Esophagus (tissue), 2 donors: ENCODE data around the gene HSPA9. TPM values are rescaled to one million over a fixed set of nuclear protein-coding genes. Genes with fewer than 3 reads are reported as not detected.
A peak's percentile ranks its signal among the peaks of the same experiment; 100 is the strongest.

ENCODE experiments used
- H3K27ac ChIP-seq, 2 donors: one replicate each; pipeline ENCODE4 v1.5.1; 2013; ENCODE audit warnings: low read depth in 2 of 2, mild to moderate bottlenecking in 2 of 2, inconsistent platforms in 1 of 2, low read length in 1 of 2, moderate library complexity in 1 of 2
- H3K27me3 ChIP-seq, 2 donors: one replicate each; pipeline ENCODE4 v1.6.1; 2013; ENCODE audit warnings: low read length in 2 of 2, control low read depth in 1 of 2, mild to moderate bottlenecking in 1 of 2; ENCODE audit not compliant: insufficient read depth in 2 of 2, control insufficient read depth in 1 of 2
- H3K36me3 ChIP-seq, 2 donors: one replicate each; pipeline ENCODE4 v1.6.1; 2013; ENCODE audit warnings: low read length in 1 of 2; ENCODE audit not compliant: control insufficient read depth in 2 of 2, insufficient read depth in 2 of 2
- H3K4me1 ChIP-seq, 2 donors: one replicate each; pipeline ENCODE4 v1.6.1; 2013; ENCODE audit warnings: low read length in 1 of 2; ENCODE audit not compliant: control insufficient read depth in 2 of 2, insufficient read depth in 2 of 2
- H3K4me3 ChIP-seq, 2 donors: one replicate each; pipeline ENCODE4 v1.5.1; 2013; ENCODE audit warnings: low read length in 2 of 2, mild to moderate bottlenecking in 2 of 2, low read depth in 1 of 2, moderate library complexity in 1 of 2
- H3K9me3 ChIP-seq, 2 donors: one replicate each; pipeline ENCODE4 v1.6.1; 2013; ENCODE audit warnings: mild to moderate bottlenecking in 2 of 2, low read depth in 1 of 2, low read length in 1 of 2, moderate library complexity in 1 of 2; ENCODE audit not compliant: control insufficient read depth in 2 of 2, insufficient read depth in 1 of 2
- WGBS, 2 donors: extraction: QIAGEN DNeasy Blood & Tissue Kit; methylation state at CpG; one replicate each; pipeline ENCODE4 v1.1.7; 2013; 5-methylcytosine and 5-hydroxymethylcytosine counted together
- polyA plus RNA-seq, 2 donors: library from polyadenylated mRNA; stranded (reverse); fragments of 200-250 nt; gene quantifications; one replicate each; pipeline ENCODE4 v1.2.3, GENCODE V29; 2013
- donor health status: healthy with polysubstance abuse.
- donor health status: Bipolar disorder and iron deficiency.

HSPA9 gene
- polyA plus RNA-seq, 2 donors = 78.5 to 111 TPM

DNA sequence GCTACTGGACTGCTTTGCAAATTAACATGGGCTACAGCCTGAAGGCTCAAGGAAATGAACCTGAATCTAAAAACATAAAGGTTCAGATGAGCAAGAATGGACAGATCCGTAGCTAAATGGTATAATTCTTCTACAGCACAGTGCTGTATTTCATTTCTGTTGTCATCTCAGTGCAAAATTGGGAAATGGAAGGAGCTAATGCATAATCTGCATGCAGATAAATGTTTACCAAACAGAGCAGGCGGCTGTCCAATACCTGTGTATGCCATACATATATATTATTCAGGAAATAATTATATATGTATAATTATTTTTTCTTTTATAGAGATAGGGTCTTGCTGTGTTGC is 4.3 kb upstream of the HSPA9 start:
- no peak overlapping the region for H3K4me3 ChIP-seq
- no peaks in the 10 kb centered on the region for H3K9me3 ChIP-seq
- H3K27me3 ChIP-seq = no peaks in the 10 kb centered on the region
- H3K27ac ChIP-seq = peak overlapping the region in 1 of 2 donors; percentile 10
- WGBS, 2 donors = 42 to 51% methylated on average over 2 of the region's 2 CpGs
- no peaks in the 10 kb centered on the region for H3K36me3 ChIP-seq
- no peaks in the 10 kb centered on the region for H3K4me1 ChIP-seq

GRCh38 chr5:138577452-138577851 is 2.3 kb upstream of the HSPA9 start:
- Histone ChIP-seq H3K27me3 (no peaks in the 10 kb centered on the region), H3K27ac (no peak overlapping the region), H3K9me3 (no peaks in the 10 kb centered on the region), H3K4me3 (no peak overlapping the region), H3K4me1 (no peaks in the 10 kb centered on the region), H3K36me3 (peaks cover 0 to 5% of the 10 kb centered on the region in 2 donors)
- WGBS, 2 donors = 91 to 97% methylated on average over 17 of the region's 17 CpGs

DNA sequence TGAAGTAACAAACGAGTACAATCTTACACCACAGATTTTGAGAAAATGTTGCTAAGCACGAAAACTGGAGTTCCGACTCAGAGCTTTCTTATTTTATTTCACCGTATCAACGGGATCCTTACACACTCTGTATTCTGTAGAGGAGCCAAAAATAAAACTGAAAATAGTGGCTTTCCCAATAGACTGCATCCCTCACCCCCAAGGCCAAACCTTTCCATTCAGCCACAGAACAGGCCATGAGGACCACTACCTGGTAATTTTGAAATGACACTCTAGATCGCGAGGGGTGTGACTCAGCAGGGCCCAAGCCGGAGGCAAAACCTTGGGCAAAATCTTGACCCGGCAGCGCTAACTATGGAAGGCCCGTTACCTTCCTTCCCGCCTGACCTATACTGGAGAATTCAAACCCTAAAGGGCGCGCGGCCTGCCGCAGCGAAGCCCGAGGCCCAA is 432 bp downstream of the HSPA9 start:
- H3K4me1 ChIP-seq = no peaks in the 10 kb centered on the region
- no peaks in the 10 kb centered on the region for H3K9me3 ChIP-seq
- H3K27me3 ChIP-seq = no peaks in the 10 kb centered on the region
- H3K36me3 ChIP-seq = peaks cover 8 to 14% of the 10 kb centered on the region in 2 donors
- H3K27ac ChIP-seq = peak overlapping the region; percentile 98 to 99
- WGBS, 2 donors = 0% methylated on average over 18 of the region's 18 CpGs
- peak overlapping the region; percentile 86 to 92 for H3K4me3 ChIP-seq

DNA sequence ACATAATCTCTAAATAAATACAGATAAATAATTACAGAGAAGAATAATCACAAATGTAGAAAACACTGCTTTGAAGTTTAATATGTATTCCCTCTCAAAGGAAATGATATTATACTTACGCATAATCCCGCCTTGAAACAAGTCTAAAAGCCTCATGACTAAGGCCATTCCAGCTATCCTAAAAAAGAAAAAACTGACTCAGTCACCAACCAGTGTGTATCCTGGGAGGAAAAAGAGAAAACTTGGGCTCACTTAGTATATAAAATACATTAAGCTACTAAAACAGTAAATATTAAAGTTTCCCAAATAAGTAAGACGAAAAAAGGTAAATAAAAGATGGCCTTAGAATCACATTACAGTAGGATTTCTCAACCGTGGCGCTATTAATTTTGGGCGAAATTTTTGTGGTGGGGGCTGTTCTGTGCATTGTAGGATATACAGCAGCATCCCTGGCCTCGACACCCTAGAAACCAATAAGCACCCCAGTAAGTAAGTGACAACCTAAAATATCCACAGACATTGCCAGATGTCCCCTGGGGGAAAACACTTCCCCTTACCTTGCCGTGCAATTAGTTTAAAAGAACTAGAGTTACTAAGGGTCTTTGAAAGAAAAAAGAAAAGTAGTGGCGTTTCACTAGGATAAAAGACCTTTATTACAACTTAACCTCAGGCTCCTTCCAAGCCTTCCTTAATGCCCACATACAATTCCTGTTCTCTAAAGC is 1.1 kb downstream of the HSPA9 start:
- WGBS, 2 donors = 33% methylated on average over 9 of the region's 9 CpGs
- H3K27ac ChIP-seq = peak overlapping the region in 1 of 2 donors; percentile 99

GRCh38 chr5:138573223-138573622 is 2.0 kb downstream of the HSPA9 start:
- Histone ChIP-seq H3K4me3 (no peak overlapping the region), H3K36me3 (peaks cover 11 to 14% of the 10 kb centered on the region in 2 donors), H3K4me1 (no peaks in the 10 kb centered on the region), H3K9me3 (no peaks in the 10 kb centered on the region), H3K27me3 (no peaks in the 10 kb centered on the region), H3K27ac (no peak overlapping the region)
- WGBS, 2 donors = 80 to 84% methylated on average over 8 of the region's 8 CpGs

More for the DNA sequence above, 1.1 kb downstream of the HSPA9 start:
- Histone ChIP-seq H3K36me3 (peaks cover 11 to 14% of the 10 kb centered on the region in 2 donors), H3K9me3 (no peaks in the 10 kb centered on the region), H3K4me3 (peak overlapping the region; percentile 86 to 92), H3K4me1 (no peaks in the 10 kb centered on the region), H3K27me3 (no peaks in the 10 kb centered on the region)

- H3K36me3 ChIP-seq = peaks cover 12 to 23% of the 10 kb centered on the region in 2 donors
- 97 to 98% methylated on average over 9 of the region's 9 CpGs for WGBS, 2 donors
- H3K4me3 ChIP-seq = no peak overlapping the region
- H3K27me3 ChIP-seq = no peaks in the 10 kb centered on the region
- H3K4me1 ChIP-seq = no peaks in the 10 kb centered on the region
- H3K9me3 ChIP-seq = no peaks in the 10 kb centered on the region
- no peak overlapping the region for H3K27ac ChIP-seq
Observed at GRCh38 chr5:138570871-138571270, 4.3 kb downstream of the HSPA9 start.

GRCh38 chr5:138569782-138570181 is 5.4 kb downstream of the HSPA9 start:
- Histone ChIP-seq H3K4me3 (no peak overlapping the region), H3K27me3 (no peaks in the 10 kb centered on the region), H3K36me3 (peaks cover 21 to 31% of the 10 kb centered on the region in 2 donors), H3K9me3 (no peaks in the 10 kb centered on the region), H3K27ac (no peak overlapping the region), H3K4me1 (no peaks in the 10 kb centered on the region)
- 86 to 92% methylated on average over 7 of the region's 7 CpGs for WGBS, 2 donors

- Histone ChIP-seq H3K27ac (peak overlapping the region in 1 of 2 donors; percentile 35), H3K9me3 (no peaks in the 10 kb centered on the region), H3K36me3 (peaks cover 21 to 34% of the 10 kb centered on the region in 2 donors), H3K4me1 (no peaks in the 10 kb centered on the region), H3K4me3 (no peak overlapping the region), H3K27me3 (no peaks in the 10 kb centered on the region)
- 61 to 66% methylated on average over 16 of the region's 16 CpGs for WGBS, 2 donors
Observed at GRCh38 chr5:138568061-138568824, 7.0 kb downstream of the HSPA9 start.

- H3K27ac ChIP-seq = no peak overlapping the region
- peaks cover 21 to 28% of the 10 kb centered on the region in 2 donors for H3K36me3 ChIP-seq
Observed at GRCh38 chr5:138566792-138567191, 8.4 kb downstream of the HSPA9 start.

More at GRCh38 chr5:138566792-138567191, 8.4 kb downstream of the HSPA9 start:
- Histone ChIP-seq H3K4me1 (no peaks in the 10 kb centered on the region), H3K27me3 (no peaks in the 10 kb centered on the region), H3K9me3 (no peaks in the 10 kb centered on the region), H3K4me3 (no peak overlapping the region)
- 79 to 80% methylated on average over 3 of the region's 3 CpGs for WGBS, 2 donors
